Muscle layer of colon (tissue), 2 donors: ENCODE measurements around the gene ALDH9A1.
"Not testable (repeated sequence)": the region's sequence is repeated elsewhere in the genome, so short reads cannot be mapped to it uniquely, and the experiment has no call there.

Experiments used
- H3K27ac ChIP-seq: one replicate; pipeline ENCODE4 v1.7.0; 2013; ENCODE audit warnings: low read depth, mild to moderate bottlenecking, low read length, moderate library complexity
- H3K27me3 ChIP-seq, 2 donors: one replicate each; pipeline ENCODE4 v1.7.0; 2013; ENCODE audit warnings: low read length in 2 of 2, mild to moderate bottlenecking in 2 of 2; ENCODE audit not compliant: insufficient read depth in 2 of 2, control insufficient read depth in 1 of 2
- H3K36me3 ChIP-seq: one replicate; pipeline ENCODE4 v1.7.0; 2013; ENCODE audit warnings: mild to moderate bottlenecking, low read length; ENCODE audit not compliant: insufficient read depth
- H3K4me1 ChIP-seq: one replicate; pipeline ENCODE4 v1.7.0; 2013; ENCODE audit warnings: mild to moderate bottlenecking, low read length; ENCODE audit not compliant: insufficient read depth
- H3K4me3 ChIP-seq, 2 donors: one replicate each; pipeline ENCODE4 v1.7.0; 2013; ENCODE audit warnings: low read length in 2 of 2, low read depth in 1 of 2, mild to moderate bottlenecking in 1 of 2, moderate library complexity in 1 of 2
- H3K9ac ChIP-seq: one replicate; pipeline ENCODE4 v1.7.0; 2013; ENCODE audit warnings: low read length
- H3K9me3 ChIP-seq: one replicate; pipeline ENCODE4 v1.7.0; 2013; ENCODE audit warnings: mild to moderate bottlenecking, low read length
- donor health status: abdominal sarcoma.
- donor health status: Adenocarcinoma of cecum.

Gene ALDH9A1

DNA sequence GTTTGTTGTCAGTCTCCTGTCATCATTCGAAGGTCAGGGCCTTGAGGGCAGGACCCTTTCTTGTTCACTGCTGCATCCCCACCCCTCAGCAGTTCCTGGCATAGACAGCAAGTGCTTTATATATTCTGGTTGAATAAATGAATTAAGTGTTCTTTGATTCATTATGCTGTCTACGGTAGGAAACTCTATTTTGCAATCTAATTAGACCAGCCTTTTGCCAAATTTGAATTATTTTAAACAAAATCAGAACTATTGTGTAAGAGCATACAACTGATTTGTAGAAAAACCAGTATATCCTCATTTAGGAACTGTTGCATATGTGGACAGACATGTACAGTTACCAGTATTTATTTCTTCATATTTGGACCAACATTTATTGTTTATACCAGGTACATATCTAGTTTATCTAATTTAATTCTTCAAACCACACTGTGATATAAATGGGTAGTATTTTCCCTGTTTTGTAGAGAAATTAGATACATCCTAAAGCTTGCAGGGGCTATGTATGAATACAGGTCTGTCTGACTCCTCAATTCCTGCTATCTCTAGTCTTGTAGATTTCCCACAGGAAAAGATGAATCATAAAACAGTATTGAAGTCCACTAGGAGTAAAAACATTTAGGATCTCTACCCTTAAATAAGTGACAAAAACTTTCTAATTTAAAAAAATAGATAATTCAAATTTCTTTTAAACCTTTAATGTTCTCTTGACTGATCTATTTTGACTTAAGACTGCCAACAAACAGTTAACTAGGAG lies 57.0 kb downstream of the ALDH9A1 start:
- no peak overlapping the region for H3K27ac ChIP-seq
- H3K4me1 ChIP-seq = peaks cover 25% of the 10 kb centered on the region
- peaks cover 8% of the 10 kb centered on the region for H3K36me3 ChIP-seq
- no peak overlapping the region for H3K9ac ChIP-seq
- H3K4me3 ChIP-seq = no peak overlapping the region
- H3K27me3 ChIP-seq = no peaks in the 10 kb centered on the region
- no peaks in the 10 kb centered on the region for H3K9me3 ChIP-seq

DNA sequence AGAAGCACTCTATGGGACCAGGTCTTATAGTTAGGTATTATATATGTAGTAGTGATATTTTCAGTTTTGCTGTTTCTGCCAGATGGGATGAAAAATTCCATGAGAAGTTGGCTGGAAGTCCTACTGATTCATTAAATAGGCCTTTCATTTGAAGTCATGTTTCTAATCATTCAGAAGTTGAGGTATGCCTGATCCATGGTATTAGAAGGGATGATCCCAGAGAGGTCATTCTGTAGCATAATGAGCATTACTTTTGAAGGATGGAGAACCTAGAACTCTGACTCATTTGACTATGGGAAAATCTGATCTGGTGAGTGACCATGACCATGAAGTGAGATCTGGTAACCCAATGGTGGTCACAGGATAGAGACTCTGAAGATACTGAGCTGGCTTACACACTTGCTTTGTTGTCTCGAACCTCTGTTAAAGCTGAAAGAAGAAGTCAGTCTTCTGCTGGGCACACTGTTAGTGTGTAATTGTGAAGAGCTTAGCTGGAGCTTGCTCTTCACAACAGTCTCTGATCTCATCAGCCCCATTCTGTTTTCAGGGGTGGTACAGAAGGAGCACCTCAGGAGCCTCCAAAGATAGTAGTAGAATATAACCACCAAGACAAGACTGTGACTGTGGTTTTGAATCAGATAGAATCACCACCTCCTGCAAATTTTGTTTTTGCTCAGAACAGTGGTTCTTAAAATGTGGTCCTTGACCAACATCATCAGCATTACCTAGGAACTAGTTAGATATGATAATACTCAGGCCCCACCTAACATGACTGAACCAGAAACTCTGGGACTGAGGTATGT lies 58.3 kb downstream of the ALDH9A1 start:
- Histone ChIP-seq H3K27ac (no peak overlapping the region), H3K36me3 (peaks cover 8% of the 10 kb centered on the region), H3K4me1 (peaks cover 16% of the 10 kb centered on the region)

DNA sequence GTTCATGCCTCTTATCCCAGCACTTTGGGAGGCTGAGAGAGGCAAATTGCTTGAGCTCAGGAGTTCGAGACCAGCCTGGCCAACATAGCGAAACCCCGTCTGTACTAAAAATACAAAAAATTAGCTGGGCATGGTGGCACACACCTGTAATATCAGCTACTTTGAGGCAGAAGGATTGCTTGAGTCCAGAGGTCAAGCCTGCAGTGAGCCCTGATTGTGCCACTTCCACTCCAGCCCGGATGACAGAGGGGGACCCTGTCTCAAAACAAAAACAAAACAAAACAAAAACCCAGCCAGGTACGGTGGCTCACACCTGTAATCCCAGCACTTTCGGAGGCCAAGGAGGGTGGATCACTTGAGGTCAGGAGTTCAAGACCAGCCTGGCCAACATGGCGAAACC lies 60.2 kb downstream of the ALDH9A1 start:
- H3K27me3 ChIP-seq, H3K9me3 ChIP-seq, H3K4me3 ChIP-seq, H3K36me3 ChIP-seq, H3K27ac ChIP-seq, H3K9ac ChIP-seq: not testable (repeated sequence)
- peaks cover 27% of the 10 kb centered on the region for H3K4me1 ChIP-seq

More for the DNA sequence above, 58.3 kb downstream of the ALDH9A1 start:
- Histone ChIP-seq H3K4me3 (no peak overlapping the region), H3K9me3 (no peaks in the 10 kb centered on the region), H3K9ac (no peak overlapping the region), H3K27me3 (no peaks in the 10 kb centered on the region)

DNA sequence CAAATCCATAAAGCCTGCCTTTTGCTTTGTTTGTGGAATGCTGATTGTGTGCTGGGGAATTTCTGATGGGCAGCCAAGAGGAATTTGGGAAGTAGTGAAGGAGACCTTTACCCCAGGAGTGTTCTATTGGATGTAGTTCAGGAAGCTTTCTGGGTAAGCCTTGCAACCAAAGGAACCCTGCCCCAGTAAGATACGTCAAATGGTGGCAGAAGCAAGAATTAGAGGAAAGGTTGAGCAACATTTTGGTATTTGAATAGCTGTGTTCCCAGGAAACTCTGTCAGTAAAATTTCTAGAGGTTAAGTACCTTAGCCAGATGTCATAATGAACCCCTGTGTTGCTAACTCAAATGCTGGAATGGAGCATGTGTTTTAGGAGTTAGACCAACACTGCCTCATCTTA lies 60.9 kb downstream of the ALDH9A1 start:
- Histone ChIP-seq H3K4me1 (peaks cover 35% of the 10 kb centered on the region), H3K27me3 (no peaks in the 10 kb centered on the region), H3K9me3 (no peaks in the 10 kb centered on the region), H3K27ac (no peak overlapping the region), H3K9ac (no peak overlapping the region), H3K36me3 (peaks cover 8% of the 10 kb centered on the region), H3K4me3 (no peak overlapping the region)

DNA sequence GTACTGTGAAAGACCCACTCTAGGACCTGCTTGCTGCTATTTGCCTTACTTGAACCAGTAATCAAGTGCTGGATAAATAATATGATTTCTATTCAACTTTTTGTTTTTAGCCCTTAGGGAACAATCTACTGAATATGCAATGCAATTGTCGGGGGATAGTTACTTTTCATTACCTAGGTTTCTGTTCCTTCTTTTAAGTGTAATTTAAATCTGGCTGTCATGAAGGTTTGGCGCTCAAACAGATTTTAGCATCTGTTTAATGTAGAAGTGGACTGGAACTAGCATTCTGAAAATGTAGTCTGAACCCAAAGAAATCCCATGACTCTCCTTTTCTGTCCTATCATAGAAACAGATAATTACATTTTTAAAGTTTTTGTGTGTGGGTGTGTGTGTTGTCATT lies 62.5 kb downstream of the ALDH9A1 start:
- Histone ChIP-seq H3K4me3 (no peak overlapping the region), H3K9me3 (no peaks in the 10 kb centered on the region), H3K9ac (no peak overlapping the region), H3K4me1 (peaks cover 39% of the 10 kb centered on the region), H3K27me3 (no peaks in the 10 kb centered on the region), H3K27ac (no peak overlapping the region), H3K36me3 (peaks cover 8% of the 10 kb centered on the region)

DNA sequence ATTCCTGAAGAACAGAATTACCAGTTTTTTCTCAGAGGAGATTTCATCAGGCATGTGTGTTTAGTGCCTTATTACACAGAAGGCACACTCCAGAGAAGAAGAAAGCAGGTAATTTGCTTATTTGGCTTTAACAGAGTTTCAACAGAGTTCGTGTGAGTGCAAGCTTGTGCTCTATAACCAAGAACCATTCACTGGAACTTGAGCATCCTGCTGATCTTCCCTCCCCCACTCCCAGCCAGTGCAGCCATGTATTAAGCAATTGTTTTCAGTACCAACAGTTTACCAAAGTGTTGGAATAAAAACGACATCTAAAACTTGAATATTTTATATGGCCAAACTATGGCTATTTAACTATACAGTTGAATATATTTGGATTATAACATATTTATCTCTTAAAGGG lies 63.0 kb downstream of the ALDH9A1 start:
- Histone ChIP-seq H3K4me1 (peaks cover 39% of the 10 kb centered on the region), H3K27me3 (no peaks in the 10 kb centered on the region)

DNA sequence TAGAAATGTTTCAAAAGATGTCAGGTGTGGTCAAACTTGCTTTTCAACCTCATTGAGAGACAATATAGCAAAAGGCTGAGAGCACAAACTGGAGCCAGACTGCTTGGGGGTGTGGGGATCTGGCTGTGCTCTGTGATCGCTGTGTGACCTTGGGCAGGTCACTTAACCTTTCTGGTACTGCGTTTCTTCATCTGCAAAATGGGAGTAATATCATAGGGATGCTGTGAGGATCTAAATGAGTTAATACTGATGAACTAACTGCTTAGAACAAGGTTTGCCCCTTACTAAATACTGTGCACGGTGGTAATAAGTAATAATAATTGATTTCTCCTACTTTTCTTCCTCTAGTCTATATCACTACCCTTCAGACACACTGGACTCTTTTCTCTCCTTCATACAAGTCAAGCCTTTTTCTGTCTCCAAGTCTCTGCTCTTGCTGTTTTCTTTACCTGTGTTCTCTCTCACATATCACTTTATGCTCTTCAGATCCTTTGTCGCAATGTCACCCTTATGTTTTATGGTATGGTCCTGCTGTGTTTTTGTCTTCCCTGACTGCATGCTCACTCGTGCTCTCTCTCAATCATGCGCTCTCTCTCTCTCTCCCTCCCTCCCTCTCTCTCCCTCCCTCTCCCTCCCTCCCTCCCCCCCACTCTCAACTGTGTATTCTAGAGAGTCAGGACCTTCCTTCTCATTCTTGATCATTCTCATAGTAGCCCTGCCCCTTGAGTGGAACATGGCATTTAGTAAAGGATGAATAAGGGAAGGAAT lies 64.0 kb downstream of the ALDH9A1 start:
- Histone ChIP-seq H3K27me3 (no peaks in the 10 kb centered on the region), H3K4me1 (peaks cover 39% of the 10 kb centered on the region), H3K4me3 (no peak overlapping the region), H3K36me3 (peaks cover 8% of the 10 kb centered on the region), H3K9me3 (no peaks in the 10 kb centered on the region), H3K27ac (no peak overlapping the region), H3K9ac (no peak overlapping the region)

More for the DNA sequence above, 63.0 kb downstream of the ALDH9A1 start:
- Histone ChIP-seq H3K9ac (no peak overlapping the region), H3K9me3 (no peaks in the 10 kb centered on the region), H3K4me3 (no peak overlapping the region), H3K27ac (no peak overlapping the region), H3K36me3 (peaks cover 8% of the 10 kb centered on the region)

DNA sequence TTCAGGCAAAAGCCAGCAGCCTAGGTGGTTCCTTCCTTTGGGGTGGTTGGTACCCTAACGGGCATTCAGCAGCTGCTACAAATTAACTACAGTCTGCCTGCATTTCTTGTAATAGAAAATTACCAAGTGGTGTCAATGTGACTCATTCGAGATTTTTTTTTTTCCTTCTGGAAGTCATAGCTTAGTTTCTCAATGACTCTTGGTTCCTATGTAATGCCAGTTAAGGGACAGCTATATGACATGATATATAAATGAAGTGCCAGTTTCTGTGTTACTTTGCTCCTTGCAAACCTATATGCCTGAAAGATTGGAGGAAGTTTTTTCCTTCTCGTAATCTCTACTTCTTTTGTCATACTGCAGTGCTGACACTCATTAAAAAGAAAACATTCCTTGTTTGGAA lies 64.7 kb downstream of the ALDH9A1 start:
- no peaks in the 10 kb centered on the region for H3K27me3 ChIP-seq
- H3K36me3 ChIP-seq = peaks cover 8% of the 10 kb centered on the region
- H3K9me3 ChIP-seq = no peaks in the 10 kb centered on the region
- H3K27ac ChIP-seq = no peak overlapping the region
- H3K4me3 ChIP-seq = no peak overlapping the region
- H3K9ac ChIP-seq = no peak overlapping the region
- peaks cover 39% of the 10 kb centered on the region for H3K4me1 ChIP-seq

DNA sequence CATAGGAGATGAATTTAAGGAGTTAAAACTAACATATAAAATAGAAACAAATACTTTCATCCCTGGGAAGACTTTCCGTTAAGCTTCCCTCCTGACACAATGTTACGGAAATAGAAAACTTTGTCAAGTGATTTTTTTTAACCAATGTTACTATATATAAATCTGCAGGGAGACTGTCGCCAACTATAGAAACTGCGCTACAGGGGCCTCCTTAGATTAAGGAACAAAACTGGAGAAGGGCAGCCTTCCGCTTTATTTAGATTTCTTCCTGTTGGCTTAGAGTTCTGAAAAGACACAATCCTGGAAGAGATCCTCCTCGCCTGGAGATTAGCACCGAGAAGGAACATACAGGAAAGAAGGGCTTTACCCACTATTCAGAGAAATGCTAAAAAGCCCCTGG lies 65.9 kb downstream of the ALDH9A1 start:
- no peaks in the 10 kb centered on the region for H3K9me3 ChIP-seq
- peak overlapping the region; percentile 90 to 95 for H3K4me3 ChIP-seq
- peak overlapping the region; percentile 85 for H3K9ac ChIP-seq
- peaks cover 32% of the 10 kb centered on the region for H3K4me1 ChIP-seq
- H3K27ac ChIP-seq = peak overlapping the region; percentile 94
- H3K27me3 ChIP-seq = no peaks in the 10 kb centered on the region
- H3K36me3 ChIP-seq = peaks cover 2% of the 10 kb centered on the region

DNA sequence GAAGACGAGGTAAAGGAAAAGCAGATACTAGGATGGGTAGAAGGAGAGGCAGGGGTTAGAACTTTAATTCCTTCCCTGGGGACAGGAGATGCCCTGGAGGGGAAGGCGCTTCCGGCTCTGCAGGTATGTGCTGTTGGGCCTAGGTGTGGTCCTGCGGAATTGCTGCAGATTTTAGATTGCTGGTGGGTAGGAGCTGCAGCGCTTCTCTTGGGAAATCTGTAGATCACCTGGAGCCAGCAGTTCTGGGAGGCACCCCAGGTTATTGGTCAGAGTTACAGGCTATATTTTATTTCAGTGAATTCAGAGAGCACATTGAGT lies 66.3 kb downstream of the ALDH9A1 start:
- no peaks in the 10 kb centered on the region for H3K36me3 ChIP-seq
- peak overlapping the region; percentile 90 to 95 for H3K4me3 ChIP-seq
- peak overlapping the region; percentile 94 for H3K27ac ChIP-seq
- H3K4me1 ChIP-seq = peaks cover 28% of the 10 kb centered on the region
- H3K9me3 ChIP-seq = no peaks in the 10 kb centered on the region
- H3K9ac ChIP-seq = peak overlapping the region; percentile 85
- H3K27me3 ChIP-seq = no peaks in the 10 kb centered on the region

DNA sequence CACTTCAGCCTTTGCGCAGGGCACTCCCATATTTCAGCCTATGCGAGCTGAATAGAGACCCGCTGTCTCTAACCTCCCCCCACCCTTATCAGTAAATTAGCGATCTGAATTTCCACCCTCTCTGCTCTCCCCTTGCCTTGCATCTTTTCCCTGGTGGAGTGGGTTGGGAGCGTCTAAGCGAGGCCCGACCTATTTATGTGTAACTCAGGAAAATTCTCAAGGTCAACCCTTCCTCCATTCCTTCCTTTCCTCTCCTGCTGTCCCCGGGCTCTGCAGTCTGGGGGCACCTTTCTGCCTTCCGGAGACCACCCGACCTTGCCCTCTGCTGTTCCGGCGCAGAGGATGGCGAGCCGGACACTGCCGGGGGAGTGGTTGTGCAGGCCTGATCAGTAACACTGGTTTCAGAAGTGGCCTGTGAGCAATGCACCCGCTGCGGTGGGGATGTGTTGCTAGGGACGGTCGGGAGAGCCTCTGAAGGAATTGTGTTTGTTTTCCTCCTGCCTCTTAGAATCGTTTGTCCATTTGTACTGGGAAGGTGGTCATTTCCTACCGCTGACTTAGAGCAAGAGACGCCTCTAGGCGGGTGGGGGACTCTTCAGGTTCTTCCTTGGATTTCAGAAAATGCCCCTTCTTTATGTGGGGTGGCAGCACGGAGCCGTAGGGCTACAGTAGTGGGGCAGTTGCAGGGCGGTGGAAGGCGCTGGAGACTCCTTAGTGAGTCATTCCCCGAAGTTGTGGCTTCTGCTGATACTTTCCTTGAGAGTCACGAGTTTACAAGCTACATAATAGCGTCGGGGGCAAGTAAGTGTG lies 66.8 kb downstream of the ALDH9A1 start:
- no peaks in the 10 kb centered on the region for H3K36me3 ChIP-seq
- H3K27ac ChIP-seq = peak overlapping the region; percentile 94
- H3K4me3 ChIP-seq = peak overlapping the region; percentile 90 to 95
- peak overlapping the region; percentile 85 for H3K9ac ChIP-seq
- H3K27me3 ChIP-seq = no peaks in the 10 kb centered on the region
- no peaks in the 10 kb centered on the region for H3K9me3 ChIP-seq
- peaks cover 24% of the 10 kb centered on the region for H3K4me1 ChIP-seq
